PC-9 (cell line): ENCODE results near the gene SMARCAD1. TPM values are rescaled to one million over a fixed set of nuclear protein-coding genes. Genes with fewer than 3 reads are reported as not detected.

Experiments used
- BruUV-seq: library from RNA; stranded (reverse); fragments of 400-500 nt; replicated peaks from 2 replicates; lab custom pipeline; 2021; lab: Mats Ljungman, UMichigan
- CTCF ChIA-PET: fragments of 300-600 bp; sonication (Branson Sonifier 250); formaldehyde crosslinking; loops from one replicate; lab custom pipeline; 2022; ENCODE audit warnings: antibody characterized with exemption; lab: Charles Lee
- POLR2A ChIA-PET: fragments of 300-600 bp; sonication (Branson Sonifier 250); formaldehyde crosslinking; loops from one replicate; lab custom pipeline; 2022; ENCODE audit warnings: antibody characterized with exemption; ENCODE audit not compliant: unreplicated experiment; lab: Charles Lee
- DNase-seq, 2 experiments: peaks; one replicate each; pipeline versions ENCODE4 v3.0.0 to v3.0.0-alpha.2; 2015 to 2022; ENCODE audit warnings: mixed read lengths in 1 of 2
- H2AFZ ChIP-seq: fragments of 200-600 bp; sonication (generic); 2 replicates; pipeline ENCODE4 v1.8.1; 2017; ENCODE audit warnings: antibody characterized with exemption
- H3F3A ChIP-seq: fragments of 200-600 bp; sonication (generic); 2 replicates; pipeline ENCODE4 v1.8.1; 2017; ENCODE audit warnings: antibody characterized with exemption, mild to moderate bottlenecking, low read depth; ENCODE audit not compliant: insufficient read depth
- H3K27ac ChIP-seq: fragments of 200-600 bp; sonication (generic); 2 replicates; pipeline ENCODE4 v1.6.1; 2016; ENCODE audit warnings: mixed run types
- H3K27me3 ChIP-seq: fragments of 200-600 bp; sonication (generic); 2 replicates; pipeline ENCODE4 v1.6.1; 2016; ENCODE audit warnings: low read depth, mixed run types; ENCODE audit not compliant: insufficient read depth
- H3K36me3 ChIP-seq: fragments of 200-600 bp; sonication (generic); 2 replicates; pipeline ENCODE4 v1.6.1; 2016; ENCODE audit warnings: low read depth, mixed run types
- H3K4me1 ChIP-seq: fragments of 200-600 bp; sonication (generic); replicated peaks from 2 replicates; pipeline ENCODE4 v1.6.1; 2016; ENCODE audit warnings: mixed run types; ENCODE audit not compliant: insufficient read depth
- H3K4me2 ChIP-seq: fragments of 200-600 bp; sonication (generic); 2 replicates; pipeline ENCODE4 v1.6.1; 2017; ENCODE audit warnings: mixed run types
- H3K4me3 ChIP-seq: fragments of 200-600 bp; sonication (generic); 2 replicates; pipeline ENCODE4 v1.6.1; 2016; ENCODE audit warnings: mixed run types
- H3K79me2 ChIP-seq: fragments of 200-600 bp; sonication (generic); 2 replicates; pipeline ENCODE4 v1.6.1; 2017; ENCODE audit warnings: low read depth, mixed run types
- H3K9me2 ChIP-seq: fragments of 200-600 bp; sonication (generic); 2 replicates; pipeline ENCODE4 v1.8.1; 2017; ENCODE audit warnings: mild to moderate bottlenecking; ENCODE audit not compliant: insufficient read depth
- H3K9me3 ChIP-seq: fragments of 200-600 bp; sonication (generic); 2 replicates; pipeline ENCODE4 v1.8.1; 2016; ENCODE audit warnings: low read depth; ENCODE audit not compliant: insufficient read depth
- H4K20me1 ChIP-seq: fragments of 200-600 bp; sonication (generic); 2 replicates; pipeline ENCODE4 v1.8.1; 2017; ENCODE audit not compliant: insufficient read depth
- CTCF ChIP-seq: fragments of 200-600 bp; sonication (generic); conservative IDR thresholded peaks from 2 replicates; pipeline ENCODE4 v1.6.1; 2017; ENCODE audit warnings: mixed run types, antibody characterized with exemption, mild to moderate bottlenecking, moderate library complexity
- EZH2 ChIP-seq: fragments of 200-600 bp; sonication (generic); IDR thresholded peaks from 2 replicates; pipeline ENCODE4 v1.8.0; 2017; ENCODE audit warnings: antibody characterized with exemption, low read depth
- intact Hi-C: fragments of 100-400 bp; cut with micrococcal nuclease; formaldehyde crosslinking; loops from one replicate; pipeline ENCODE4 v1.10.0; 2022; ENCODE audit not compliant: unreplicated experiment
- total RNA-seq: library from RNA; stranded (reverse); gene quantifications from 2 replicates; pipeline ENCODE4 v1.2.3, GENCODE V29; 2021

The SMARCAD1 gene
- total RNA-seq, 1 experiment from 2014 or later = 17.1 TPM

GRCh38 chr4:94278781-94279180 is 71.1 kb downstream of the SMARCAD1 start:
- H3K36me3 ChIP-seq = no peaks in the 10 kb centered on the region; the same call in 1 of the 2 replicates
- H3F3A ChIP-seq = no peaks in the 10 kb centered on the region
- no peak overlapping the region for H3K27ac ChIP-seq
- no peaks in the 10 kb centered on the region for H3K9me2 ChIP-seq
- no peak for TF ChIP-seq EZH2
- no peak for TF ChIP-seq CTCF
- CTCF ChIA-PET = no interaction called here
- POLR2A ChIA-PET = no interaction called here
- no peak for DNase-seq
- H2AFZ ChIP-seq = no peak overlapping the region
- no peaks in the 10 kb centered on the region for H3K4me1 ChIP-seq
- H3K4me3 ChIP-seq = no peak overlapping the region
- intact Hi-C loops = no loop called here
- H3K27me3 ChIP-seq = no peaks in the 10 kb centered on the region
- no peaks in the 10 kb centered on the region for H3K9me3 ChIP-seq
- H3K4me2 ChIP-seq = no peak overlapping the region
- H3K79me2 ChIP-seq = no peaks in the 10 kb centered on the region
- no TSS peak for BruUV-seq
- no peaks in the 10 kb centered on the region for H4K20me1 ChIP-seq

DNA sequence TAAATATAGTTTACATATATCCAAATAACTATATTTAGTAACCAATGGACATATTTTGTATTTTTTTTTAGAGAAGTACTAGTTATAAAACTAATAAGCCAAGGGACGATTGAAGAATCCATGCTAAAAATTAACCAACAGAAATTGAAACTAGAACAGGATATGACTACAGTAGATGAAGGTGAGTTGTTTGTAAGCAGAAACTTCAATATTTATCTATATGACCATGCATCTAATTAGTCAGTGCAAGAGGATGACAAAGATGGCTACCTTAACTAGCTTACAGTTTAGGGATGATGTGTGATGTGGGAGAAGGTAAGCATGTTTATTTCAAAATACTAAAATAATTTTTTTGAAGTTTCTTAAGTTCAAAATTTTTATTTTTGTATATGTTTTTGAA is 77.2 kb downstream of the SMARCAD1 start:
- H3K79me2 ChIP-seq = no peaks in the 10 kb centered on the region
- H3K4me2 ChIP-seq = no peak overlapping the region
- BruUV-seq = no TSS peak
- no peak for DNase-seq
- no peaks in the 10 kb centered on the region for H3K9me2 ChIP-seq
- H3F3A ChIP-seq = no peaks in the 10 kb centered on the region
- intact Hi-C loops = no loop called here
- no peaks in the 10 kb centered on the region for H4K20me1 ChIP-seq
- TF ChIP-seq EZH2 (no peak), CTCF (no peak)
- H3K9me3 ChIP-seq = no peaks in the 10 kb centered on the region
- no peak overlapping the region for H2AFZ ChIP-seq
- no peaks in the 10 kb centered on the region for H3K4me1 ChIP-seq
- no peak overlapping the region for H3K27ac ChIP-seq
- no peak overlapping the region for H3K4me3 ChIP-seq
- POLR2A ChIA-PET = no interaction called here
- no peaks in the 10 kb centered on the region for H3K36me3 ChIP-seq
- CTCF ChIA-PET = no interaction called here
- H3K27me3 ChIP-seq = no peaks in the 10 kb centered on the region

GRCh38 chr4:94285666-94286065 is 78.0 kb downstream of the SMARCAD1 start:
- CTCF ChIA-PET = no interaction called here
- no peaks in the 10 kb centered on the region for H4K20me1 ChIP-seq

More at GRCh38 chr4:94285666-94286065, 78.0 kb downstream of the SMARCAD1 start:
- H3K9me3 ChIP-seq = no peaks in the 10 kb centered on the region
- intact Hi-C loops = no loop called here
- no peak overlapping the region for H2AFZ ChIP-seq
- no peak overlapping the region for H3K4me3 ChIP-seq
- no peak overlapping the region for H3K27ac ChIP-seq
- no peaks in the 10 kb centered on the region for H3K27me3 ChIP-seq
- H3K36me3 ChIP-seq = no peaks in the 10 kb centered on the region
- no peaks in the 10 kb centered on the region for H3F3A ChIP-seq
- BruUV-seq = no TSS peak
- H3K4me1 ChIP-seq = no peaks in the 10 kb centered on the region
- no peaks in the 10 kb centered on the region for H3K9me2 ChIP-seq
- no peak overlapping the region for H3K4me2 ChIP-seq
- POLR2A ChIA-PET = no interaction called here
- DNase-seq = no peak
- TF ChIP-seq EZH2 (no peak), CTCF (no peak)
- H3K79me2 ChIP-seq = no peaks in the 10 kb centered on the region
